ENCODE results near the gene FOXF1. TPM values are rescaled to one million over a fixed set of nuclear protein-coding genes. Genes with fewer than 3 reads are reported as not detected.

The FOXF1 gene
- total RNA-seq, 2 donors from 2014 or later: not detected

DNA sequence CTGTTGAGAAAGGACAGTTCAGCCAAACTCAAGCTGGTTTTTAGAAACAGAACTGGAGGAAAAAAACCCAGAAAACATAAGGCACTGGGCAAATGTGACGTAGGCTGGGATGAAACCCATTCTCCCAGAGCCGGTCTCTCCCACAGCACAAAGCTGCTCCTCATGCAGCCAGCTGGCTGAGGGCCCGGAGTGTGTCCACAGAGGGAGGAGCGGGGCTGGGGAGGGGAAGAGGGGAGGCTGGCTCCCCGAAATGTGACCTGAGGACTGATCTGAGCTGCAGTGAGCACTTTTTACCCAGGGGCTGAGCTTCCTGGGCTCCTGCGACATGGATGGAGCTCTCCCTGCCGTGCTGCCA, 20.8 kb downstream of the FOXF1 start:
- 92 to 100% methylated on average over 5 to 7 of the region's 7 CpGs for WGBS, 2 experiments (ENCODE audit: insufficient coverage in 1 of 2, insufficient read length in 1 of 2)
- Histone ChIP-seq H3K9me3 (ENCODE audit: control insufficient read depth, low read length) (no peaks in the 10 kb centered on the region), H3K4me3 (ENCODE audit: low read length) (no peak overlapping the region), H3K27ac (ENCODE audit: low read depth, low read length) (no peak overlapping the region), H3K27me3 (ENCODE audit: control insufficient read depth, insufficient read depth, low read length, poor library complexity, severe bottlenecking) (no peaks in the 10 kb centered on the region), H3K9ac (ENCODE audit: extremely low read depth, low read length, poor library complexity, severe bottlenecking) (no peak overlapping the region), H3K36me3 (ENCODE audit: control insufficient read depth, insufficient read depth, low read length) (no peaks in the 10 kb centered on the region), H3K4me1 (ENCODE audit: control insufficient read depth, insufficient read depth, low read length) (no peaks in the 10 kb centered on the region)
- DNase-seq: peak; percentile 42
- H3K9me3 Mint-ChIP-seq: no peaks in the 10 kb centered on the region
- H3K4me1 Mint-ChIP-seq: no peaks in the 10 kb centered on the region
- no peak overlapping the region for H3K4me3 Mint-ChIP-seq
- H3K36me3 Mint-ChIP-seq (ENCODE audit: low read depth): peaks cover 1% of the 10 kb centered on the region
- TF ChIP-seq, protein P1, sequence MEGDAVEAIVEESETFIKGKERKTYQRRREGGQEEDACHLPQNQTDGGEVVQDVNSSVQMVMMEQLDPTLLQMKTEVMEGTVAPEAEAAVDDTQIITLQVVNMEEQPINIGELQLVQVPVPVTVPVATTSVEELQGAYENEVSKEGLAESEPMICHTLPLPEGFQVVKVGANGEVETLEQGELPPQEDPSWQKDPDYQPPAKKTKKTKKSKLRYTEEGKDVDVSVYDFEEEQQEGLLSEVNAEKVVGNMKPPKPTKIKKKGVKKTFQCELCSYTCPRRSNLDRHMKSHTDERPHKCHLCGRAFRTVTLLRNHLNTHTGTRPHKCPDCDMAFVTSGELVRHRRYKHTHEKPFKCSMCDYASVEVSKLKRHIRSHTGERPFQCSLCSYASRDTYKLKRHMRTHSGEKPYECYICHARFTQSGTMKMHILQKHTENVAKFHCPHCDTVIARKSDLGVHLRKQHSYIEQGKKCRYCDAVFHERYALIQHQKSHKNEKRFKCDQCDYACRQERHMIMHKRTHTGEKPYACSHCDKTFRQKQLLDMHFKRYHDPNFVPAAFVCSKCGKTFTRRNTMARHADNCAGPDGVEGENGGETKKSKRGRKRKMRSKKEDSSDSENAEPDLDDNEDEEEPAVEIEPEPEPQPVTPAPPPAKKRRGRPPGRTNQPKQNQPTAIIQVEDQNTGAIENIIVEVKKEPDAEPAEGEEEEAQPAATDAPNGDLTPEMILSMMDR (conservative IDR thresholded peaks at IDR 0.05): no peak
- H3K27me3 Mint-ChIP-seq (ENCODE audit: insufficient read depth): no peaks in the 10 kb centered on the region
- no peak overlapping the region for H3K27ac Mint-ChIP-seq

DNA sequence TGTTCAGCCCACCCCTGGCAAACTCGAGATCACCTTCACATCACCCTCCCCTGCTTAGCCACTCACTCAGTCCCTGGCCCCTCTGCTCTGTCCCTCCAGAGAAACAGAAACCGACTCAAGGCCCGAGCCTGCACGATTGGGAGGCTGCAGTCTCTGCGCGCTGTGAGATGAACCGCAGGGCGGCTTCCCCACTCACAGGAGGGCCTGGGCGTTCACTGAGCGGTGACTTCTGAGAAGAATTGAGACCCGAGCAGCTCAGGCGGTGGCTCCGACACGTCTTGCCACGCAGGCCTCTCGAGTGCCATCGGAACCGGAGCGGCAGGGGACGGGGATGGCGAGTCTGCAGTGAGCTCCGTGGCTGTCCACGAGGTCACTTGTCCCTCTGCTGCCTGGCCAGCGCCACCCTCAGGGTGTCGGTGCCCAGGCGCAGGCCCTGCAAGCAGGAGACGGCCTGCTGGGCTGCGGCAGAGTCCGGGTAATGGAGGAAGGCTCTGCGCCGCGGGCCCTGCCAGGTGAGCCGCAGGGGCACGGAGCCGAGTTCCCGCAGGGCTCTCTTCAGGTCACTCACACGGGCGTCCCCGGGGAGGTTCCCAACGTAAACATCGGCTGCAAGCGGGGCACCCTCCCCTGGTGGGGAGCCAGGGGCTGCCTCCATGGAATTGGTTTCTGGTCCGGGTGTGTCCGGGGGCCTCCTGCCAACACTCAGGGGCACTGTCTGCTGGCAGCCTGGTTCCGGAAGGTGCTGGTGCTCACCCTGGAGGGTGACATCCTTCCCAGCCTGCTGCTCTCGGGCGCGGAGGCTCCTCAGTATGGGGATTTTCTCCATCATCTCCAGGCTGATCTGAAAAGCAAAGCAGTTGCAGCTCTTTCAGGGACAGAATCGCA, 21.6 kb downstream of the FOXF1 start:
- H3K4me3 ChIP-seq (ENCODE audit: low read length): no peak overlapping the region
- no peaks in the 10 kb centered on the region for H3K9me3 ChIP-seq (ENCODE audit: control insufficient read depth, low read length)
- no peaks in the 10 kb centered on the region for H3K27me3 ChIP-seq (ENCODE audit: control insufficient read depth, insufficient read depth, low read length, poor library complexity, severe bottlenecking)
- Mint-ChIP-seq H3K27me3 (ENCODE audit: insufficient read depth) (no peaks in the 10 kb centered on the region), H3K4me1 (no peaks in the 10 kb centered on the region), H3K36me3 (ENCODE audit: low read depth) (peaks cover 1% of the 10 kb centered on the region), H3K4me3 (no peak overlapping the region), H3K27ac (no peak overlapping the region), H3K9me3 (no peaks in the 10 kb centered on the region)
- H3K36me3 ChIP-seq (ENCODE audit: control insufficient read depth, insufficient read depth, low read length): no peaks in the 10 kb centered on the region
- 92 to 97% methylated on average over 36 to 49 of the region's 49 CpGs for WGBS, 2 experiments (ENCODE audit: insufficient coverage in 1 of 2, insufficient read length in 1 of 2)
- no peaks in the 10 kb centered on the region for H3K4me1 ChIP-seq (ENCODE audit: control insufficient read depth, insufficient read depth, low read length)
- H3K9ac ChIP-seq (ENCODE audit: extremely low read depth, low read length, poor library complexity, severe bottlenecking): no peak overlapping the region
- H3K27ac ChIP-seq (ENCODE audit: low read depth, low read length): no peak overlapping the region
- TF ChIP-seq, protein P1 (conservative IDR thresholded peaks at IDR 0.05): no peak
- DNase-seq: peak; percentile 32

DNA sequence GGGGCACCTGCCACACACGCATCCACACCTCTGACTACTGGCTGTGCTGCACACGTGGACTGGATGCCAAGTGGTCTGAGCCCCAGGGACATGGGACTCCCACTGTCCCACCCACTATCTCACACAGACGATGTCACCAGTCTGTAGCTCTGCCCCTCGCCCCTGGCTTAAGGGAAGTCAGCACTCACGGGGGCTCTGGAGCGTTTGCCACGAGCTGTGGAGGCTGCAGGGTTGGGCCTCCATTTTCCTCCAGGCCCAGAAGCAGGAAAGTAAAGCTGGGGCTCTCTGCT, 22.1 kb downstream of the FOXF1 start:
- H3K9me3 Mint-ChIP-seq: no peaks in the 10 kb centered on the region
- Histone ChIP-seq H3K36me3 (ENCODE audit: control insufficient read depth, insufficient read depth, low read length) (peaks cover 3% of the 10 kb centered on the region), H3K9me3 (ENCODE audit: control insufficient read depth, low read length) (no peaks in the 10 kb centered on the region), H3K27ac (ENCODE audit: low read depth, low read length) (no peak overlapping the region), H3K9ac (ENCODE audit: extremely low read depth, low read length, poor library complexity, severe bottlenecking) (no peak overlapping the region), H3K27me3 (ENCODE audit: control insufficient read depth, insufficient read depth, low read length, poor library complexity, severe bottlenecking) (no peaks in the 10 kb centered on the region), H3K4me1 (ENCODE audit: control insufficient read depth, insufficient read depth, low read length) (no peaks in the 10 kb centered on the region), H3K4me3 (ENCODE audit: low read length) (no peak overlapping the region)
- no peak overlapping the region for H3K4me3 Mint-ChIP-seq
- H3K27me3 Mint-ChIP-seq (ENCODE audit: insufficient read depth): no peaks in the 10 kb centered on the region
- no peaks in the 10 kb centered on the region for H3K4me1 Mint-ChIP-seq
- TF ChIP-seq, protein P1 (conservative IDR thresholded peaks at IDR 0.05): no peak
- peaks cover 1% of the 10 kb centered on the region for H3K36me3 Mint-ChIP-seq (ENCODE audit: low read depth)
- no peak overlapping the region for H3K27ac Mint-ChIP-seq
- DNase-seq: no peak
- WGBS, 2 experiments (ENCODE audit: insufficient coverage in 1 of 2, insufficient read length in 1 of 2): 95 to 100% methylated on average over 2 to 7 of the region's 7 CpGs

All from endodermal cell (in vitro differentiated cells).